Measurements from ENCODE around the gene A4GNT. TPM values are rescaled to one million over a fixed set of nuclear protein-coding genes. Genes with fewer than 3 reads are reported as not detected.

The A4GNT gene
- total RNA-seq, 1 donor from 2014 or later = not detected

GRCh38 chr3:138081371-138082084 is 50.7 kb downstream of the A4GNT start:
- no peaks in the 10 kb centered on the region for H3K4me1 ChIP-seq
- no peaks in the 10 kb centered on the region for H3K9me3 Mint-ChIP-seq
- H3K27me3 Mint-ChIP-seq (ENCODE audit: insufficient read depth, low read depth) = peaks cover 2% of the 10 kb centered on the region
- no peak overlapping the region for H3K27ac ChIP-seq
- H3K9me3 ChIP-seq (ENCODE audit: low read depth) = no peaks in the 10 kb centered on the region
- no peak overlapping the region for H3K4me2 ChIP-seq
- H3K36me3 ChIP-seq = no peaks in the 10 kb centered on the region
- H3K4me1 Mint-ChIP-seq = peaks cover 3% of the 10 kb centered on the region
- TF ChIP-seq, protein P1, sequence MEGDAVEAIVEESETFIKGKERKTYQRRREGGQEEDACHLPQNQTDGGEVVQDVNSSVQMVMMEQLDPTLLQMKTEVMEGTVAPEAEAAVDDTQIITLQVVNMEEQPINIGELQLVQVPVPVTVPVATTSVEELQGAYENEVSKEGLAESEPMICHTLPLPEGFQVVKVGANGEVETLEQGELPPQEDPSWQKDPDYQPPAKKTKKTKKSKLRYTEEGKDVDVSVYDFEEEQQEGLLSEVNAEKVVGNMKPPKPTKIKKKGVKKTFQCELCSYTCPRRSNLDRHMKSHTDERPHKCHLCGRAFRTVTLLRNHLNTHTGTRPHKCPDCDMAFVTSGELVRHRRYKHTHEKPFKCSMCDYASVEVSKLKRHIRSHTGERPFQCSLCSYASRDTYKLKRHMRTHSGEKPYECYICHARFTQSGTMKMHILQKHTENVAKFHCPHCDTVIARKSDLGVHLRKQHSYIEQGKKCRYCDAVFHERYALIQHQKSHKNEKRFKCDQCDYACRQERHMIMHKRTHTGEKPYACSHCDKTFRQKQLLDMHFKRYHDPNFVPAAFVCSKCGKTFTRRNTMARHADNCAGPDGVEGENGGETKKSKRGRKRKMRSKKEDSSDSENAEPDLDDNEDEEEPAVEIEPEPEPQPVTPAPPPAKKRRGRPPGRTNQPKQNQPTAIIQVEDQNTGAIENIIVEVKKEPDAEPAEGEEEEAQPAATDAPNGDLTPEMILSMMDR (IDR thresholded peaks at IDR 0.05) = no peak
- no peak for TF ChIP-seq EZH2phosphoT487 (IDR thresholded peaks at IDR 0.05)
- TF ChIP-seq EZH2 (IDR thresholded peaks at IDR 0.05) = no peak
- no peaks in the 10 kb centered on the region for H4K20me1 ChIP-seq (ENCODE audit: low read depth)
- H3F3A ChIP-seq (ENCODE audit: low read depth) = no peaks in the 10 kb centered on the region
- H3K4me3 Mint-ChIP-seq = no peak overlapping the region
- no peaks in the 10 kb centered on the region for H3K27me3 ChIP-seq
- H2AFZ ChIP-seq (replicated peaks) = no peak overlapping the region
- peaks cover 30% of the 10 kb centered on the region for H3K36me3 Mint-ChIP-seq
- no peak overlapping the region for H3K4me3 ChIP-seq
- no peak for DNase-seq (ENCODE audit: low spot score)
- no peak overlapping the region for H3K9ac ChIP-seq
- no peaks in the 10 kb centered on the region for H3K79me2 ChIP-seq (ENCODE audit: low read depth)
- no peak overlapping the region for H3K27ac Mint-ChIP-seq

DNA sequence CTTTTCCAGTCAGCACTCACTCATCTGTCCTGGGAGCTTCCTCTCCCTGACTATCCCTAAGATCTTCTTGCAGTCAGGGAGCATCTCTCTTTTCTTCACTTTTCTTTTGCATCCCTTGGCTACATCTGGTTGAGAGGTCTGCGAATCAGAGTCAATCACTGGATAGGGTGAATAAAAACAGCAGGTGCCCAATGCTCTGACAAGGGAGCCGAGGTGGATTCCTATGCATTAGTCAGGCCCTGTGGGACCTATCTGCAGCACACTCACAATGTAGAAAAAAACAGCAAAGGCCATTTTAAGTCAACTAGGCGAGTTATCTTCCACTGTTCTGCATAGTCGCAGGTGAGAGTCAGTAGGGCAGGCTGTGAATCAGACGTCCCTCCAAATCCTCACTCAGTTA is 52.3 kb downstream of the A4GNT start:
- Histone ChIP-seq H3K4me1 (no peaks in the 10 kb centered on the region), H2AFZ (replicated peaks) (no peak overlapping the region), H3K9ac (no peak overlapping the region), H4K20me1 (ENCODE audit: low read depth) (no peaks in the 10 kb centered on the region), H3K4me3 (no peak overlapping the region), H3K36me3 (no peaks in the 10 kb centered on the region), H3K9me3 (ENCODE audit: low read depth) (no peaks in the 10 kb centered on the region), H3K4me2 (no peak overlapping the region), H3K27me3 (no peaks in the 10 kb centered on the region), H3K27ac (no peak overlapping the region), H3K79me2 (ENCODE audit: low read depth) (no peaks in the 10 kb centered on the region), H3F3A (ENCODE audit: low read depth) (no peaks in the 10 kb centered on the region)
- H3K4me3 Mint-ChIP-seq = no peak overlapping the region
- H3K4me1 Mint-ChIP-seq = peaks cover 3% of the 10 kb centered on the region
- H3K36me3 Mint-ChIP-seq = peaks cover 41% of the 10 kb centered on the region
- H3K27me3 Mint-ChIP-seq (ENCODE audit: insufficient read depth, low read depth) = peaks cover 2% of the 10 kb centered on the region
- DNase-seq (ENCODE audit: low spot score) = no peak
- TF ChIP-seq, protein P1 (IDR thresholded peaks at IDR 0.05) = no peak
- TF ChIP-seq EZH2phosphoT487 (IDR thresholded peaks at IDR 0.05) (no peak), EZH2 (IDR thresholded peaks at IDR 0.05) (no peak)
- H3K27ac Mint-ChIP-seq = no peak overlapping the region
- H3K9me3 Mint-ChIP-seq = no peaks in the 10 kb centered on the region

GRCh38 chr3:138078901-138079344 is 53.3 kb downstream of the A4GNT start:
- Histone ChIP-seq H2AFZ (replicated peaks) (no peak overlapping the region), H3K9me3 (ENCODE audit: low read depth) (no peaks in the 10 kb centered on the region), H3K4me3 (no peak overlapping the region), H3K9ac (no peak overlapping the region), H3K4me1 (no peaks in the 10 kb centered on the region), H3K27ac (no peak overlapping the region), H3K4me2 (no peak overlapping the region), H3K36me3 (no peaks in the 10 kb centered on the region), H3F3A (ENCODE audit: low read depth) (no peaks in the 10 kb centered on the region), H3K27me3 (no peaks in the 10 kb centered on the region), H3K79me2 (ENCODE audit: low read depth) (no peaks in the 10 kb centered on the region), H4K20me1 (ENCODE audit: low read depth) (no peaks in the 10 kb centered on the region)
- Mint-ChIP-seq H3K27me3 (ENCODE audit: insufficient read depth, low read depth) (no peaks in the 10 kb centered on the region), H3K36me3 (peaks cover 39% of the 10 kb centered on the region), H3K9me3 (peaks cover 5% of the 10 kb centered on the region), H3K27ac (no peak overlapping the region), H3K4me3 (no peak overlapping the region), H3K4me1 (peaks cover 3% of the 10 kb centered on the region)
- DNase-seq (ENCODE audit: low spot score) = no peak
- TF ChIP-seq EZH2phosphoT487 (IDR thresholded peaks at IDR 0.05) = no peak
- TF ChIP-seq, protein P1 (IDR thresholded peaks at IDR 0.05) = no peak
- TF ChIP-seq EZH2 (IDR thresholded peaks at IDR 0.05) = no peak

All from neural progenitor cell (in vitro differentiated cells).